ENCODE measurements around the gene RMC1. TPM values are rescaled to one million over a fixed set of nuclear protein-coding genes. Genes with fewer than 3 reads are reported as not detected.

The RMC1 gene
- total RNA-seq, 1 donor from 2014 or later, result 28.3 TPM

DNA sequence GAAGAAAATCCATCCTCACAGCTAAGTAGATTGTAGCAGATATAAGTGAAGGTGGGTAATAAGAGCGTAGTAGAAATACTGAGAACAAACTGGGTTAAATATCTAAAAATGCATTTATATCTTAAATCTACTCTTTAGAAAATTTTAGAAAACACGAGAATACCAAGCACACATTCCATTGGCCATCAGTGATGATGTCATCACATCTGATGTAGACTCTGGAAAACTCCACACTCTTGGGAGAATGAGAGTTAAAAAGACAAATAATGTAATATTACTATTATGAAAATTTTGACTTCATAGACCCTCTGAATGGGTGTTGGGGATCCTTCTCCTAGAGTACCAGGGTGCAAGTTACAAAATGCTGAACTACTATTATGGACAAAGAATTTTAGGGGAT, 46.5 kb upstream of the RMC1 start:
- Mint-ChIP-seq H3K4me1 (ENCODE audit: low read depth, unreplicated experiment) (peaks cover 34% of the 10 kb centered on the region), H3K27ac (ENCODE audit: unreplicated experiment) (no peak overlapping the region), H3K9me3 (ENCODE audit: unreplicated experiment) (no peaks in the 10 kb centered on the region), H3K4me3 (ENCODE audit: unreplicated experiment) (no peak overlapping the region), H3K36me3 (ENCODE audit: low read depth, unreplicated experiment) (peaks cover 11% of the 10 kb centered on the region), H3K27me3 (ENCODE audit: low read depth, unreplicated experiment) (no peaks in the 10 kb centered on the region)
- Histone ChIP-seq H3K9ac (ENCODE audit: low read length) (no peak overlapping the region), H3K27ac (ENCODE audit: low read depth, low read length) (no peak overlapping the region), H3K27me3 (ENCODE audit: insufficient read depth, low read length) (no peaks in the 10 kb centered on the region), H3K4me3 (ENCODE audit: insufficient read depth, low read depth, low read length) (no peak overlapping the region), H3K36me3 (ENCODE audit: insufficient read depth, low read length) (peaks cover 5% of the 10 kb centered on the region), H3K9me3 (ENCODE audit: insufficient read depth, low read depth, low read length) (no peaks in the 10 kb centered on the region), H2AFZ (ENCODE audit: low read depth, low read length) (no peak overlapping the region), H3K79me2 (ENCODE audit: insufficient read depth, low read length) (peaks cover 88% of the 10 kb centered on the region), H3K4me2 (ENCODE audit: low read length) (no peak overlapping the region), H3K4me1 (ENCODE audit: insufficient read depth, low read length) (peaks cover 11% of the 10 kb centered on the region), H4K20me1 (ENCODE audit: insufficient read depth, low read length) (peaks cover 78% of the 10 kb centered on the region)
- TF ChIP-seq, protein P1, sequence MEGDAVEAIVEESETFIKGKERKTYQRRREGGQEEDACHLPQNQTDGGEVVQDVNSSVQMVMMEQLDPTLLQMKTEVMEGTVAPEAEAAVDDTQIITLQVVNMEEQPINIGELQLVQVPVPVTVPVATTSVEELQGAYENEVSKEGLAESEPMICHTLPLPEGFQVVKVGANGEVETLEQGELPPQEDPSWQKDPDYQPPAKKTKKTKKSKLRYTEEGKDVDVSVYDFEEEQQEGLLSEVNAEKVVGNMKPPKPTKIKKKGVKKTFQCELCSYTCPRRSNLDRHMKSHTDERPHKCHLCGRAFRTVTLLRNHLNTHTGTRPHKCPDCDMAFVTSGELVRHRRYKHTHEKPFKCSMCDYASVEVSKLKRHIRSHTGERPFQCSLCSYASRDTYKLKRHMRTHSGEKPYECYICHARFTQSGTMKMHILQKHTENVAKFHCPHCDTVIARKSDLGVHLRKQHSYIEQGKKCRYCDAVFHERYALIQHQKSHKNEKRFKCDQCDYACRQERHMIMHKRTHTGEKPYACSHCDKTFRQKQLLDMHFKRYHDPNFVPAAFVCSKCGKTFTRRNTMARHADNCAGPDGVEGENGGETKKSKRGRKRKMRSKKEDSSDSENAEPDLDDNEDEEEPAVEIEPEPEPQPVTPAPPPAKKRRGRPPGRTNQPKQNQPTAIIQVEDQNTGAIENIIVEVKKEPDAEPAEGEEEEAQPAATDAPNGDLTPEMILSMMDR (IDR thresholded peaks at IDR 0.05; ENCODE audit: insufficient read depth, low read depth, low read length), result no peak
- no peak for TF ChIP-seq EZH2 (IDR thresholded peaks at IDR 0.05; ENCODE audit: insufficient read depth, low read length)
- FAIRE-seq, result no peak
- DNase-seq (ENCODE audit: low read depth), result no peak

- no peaks in the 10 kb centered on the region for H3K9me3 ChIP-seq (ENCODE audit: insufficient read depth, low read depth, low read length)
- Mint-ChIP-seq H3K9me3 (ENCODE audit: unreplicated experiment) (no peaks in the 10 kb centered on the region), H3K4me3 (ENCODE audit: unreplicated experiment) (no peak overlapping the region), H3K27ac (ENCODE audit: unreplicated experiment) (peak overlapping the region; percentile 44), H3K27me3 (ENCODE audit: low read depth, unreplicated experiment) (no peaks in the 10 kb centered on the region), H3K36me3 (ENCODE audit: low read depth, unreplicated experiment) (peaks cover 15% of the 10 kb centered on the region), H3K4me1 (ENCODE audit: low read depth, unreplicated experiment) (peaks cover 32% of the 10 kb centered on the region)
- H3K27ac ChIP-seq (ENCODE audit: low read depth, low read length), result no peak overlapping the region
- FAIRE-seq (no peak), DNase-seq (ENCODE audit: low read depth) (no peak)
- H4K20me1 ChIP-seq (ENCODE audit: insufficient read depth, low read length), result peaks cover 95% of the 10 kb centered on the region
- no peak overlapping the region for H2AFZ ChIP-seq (ENCODE audit: low read depth, low read length)
- no peak for TF ChIP-seq EZH2 (IDR thresholded peaks at IDR 0.05; ENCODE audit: insufficient read depth, low read length)
- no peak overlapping the region for H3K9ac ChIP-seq (ENCODE audit: low read length)
- peaks cover 17% of the 10 kb centered on the region for H3K36me3 ChIP-seq (ENCODE audit: insufficient read depth, low read length)
- H3K27me3 ChIP-seq (ENCODE audit: insufficient read depth, low read length), result no peaks in the 10 kb centered on the region
- peaks cover 6% of the 10 kb centered on the region for H3K4me1 ChIP-seq (ENCODE audit: insufficient read depth, low read length)
- H3K79me2 ChIP-seq (ENCODE audit: insufficient read depth, low read length), result peaks cover 95% of the 10 kb centered on the region
- H3K4me2 ChIP-seq (ENCODE audit: low read length), result no peak overlapping the region
- H3K4me3 ChIP-seq (ENCODE audit: insufficient read depth, low read depth, low read length), result no peak overlapping the region
Measured at GRCh38 chr18:23458830-23459529, 44.3 kb upstream of the RMC1 start.

DNA sequence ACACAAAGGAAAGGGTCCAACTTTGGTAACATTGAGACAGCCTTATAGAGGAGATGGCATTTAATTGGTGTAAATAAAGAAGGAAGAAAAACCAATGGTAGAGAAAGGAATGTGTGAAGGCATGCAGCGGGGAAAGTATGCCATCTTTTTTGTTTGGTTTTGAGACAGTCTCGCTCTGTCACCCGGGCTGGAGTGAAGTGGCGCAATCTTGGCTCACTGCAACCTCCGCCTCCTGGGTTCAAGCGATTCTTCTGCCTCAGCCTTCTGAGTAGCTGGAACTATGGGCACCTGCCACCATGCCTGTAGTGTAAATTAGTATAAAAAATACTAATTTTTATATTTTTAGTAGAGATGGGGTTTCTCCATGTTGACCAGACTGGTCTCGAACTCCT, 43.8 kb upstream of the RMC1 start:
- peaks cover 6% of the 10 kb centered on the region for H3K4me1 ChIP-seq (ENCODE audit: insufficient read depth, low read length)
- no peak for TF ChIP-seq EZH2 (IDR thresholded peaks at IDR 0.05; ENCODE audit: insufficient read depth, low read length)
- H3K9me3 ChIP-seq (ENCODE audit: insufficient read depth, low read depth, low read length), result no peaks in the 10 kb centered on the region
- no peak overlapping the region for H2AFZ ChIP-seq (ENCODE audit: low read depth, low read length)
- no peak overlapping the region for H3K4me3 ChIP-seq (ENCODE audit: insufficient read depth, low read depth, low read length)
- DNase-seq (ENCODE audit: low read depth), result no peak
- no peak for FAIRE-seq
- H3K27ac ChIP-seq (ENCODE audit: low read depth, low read length), result no peak overlapping the region
- no peaks in the 10 kb centered on the region for H3K27me3 ChIP-seq (ENCODE audit: insufficient read depth, low read length)
- peaks cover 92% of the 10 kb centered on the region for H3K79me2 ChIP-seq (ENCODE audit: insufficient read depth, low read length)
- H3K4me1 Mint-ChIP-seq (ENCODE audit: low read depth, unreplicated experiment), result peaks cover 32% of the 10 kb centered on the region
- H3K27ac Mint-ChIP-seq (ENCODE audit: unreplicated experiment), result no peak overlapping the region
- H3K9me3 Mint-ChIP-seq (ENCODE audit: unreplicated experiment), result no peaks in the 10 kb centered on the region
- no peak overlapping the region for H3K4me2 ChIP-seq (ENCODE audit: low read length)
- H3K9ac ChIP-seq (ENCODE audit: low read length), result no peak overlapping the region
- H4K20me1 ChIP-seq (ENCODE audit: insufficient read depth, low read length), result peaks cover 91% of the 10 kb centered on the region
- no peak overlapping the region for H3K4me3 Mint-ChIP-seq (ENCODE audit: unreplicated experiment)
- peaks cover 11% of the 10 kb centered on the region for H3K36me3 Mint-ChIP-seq (ENCODE audit: low read depth, unreplicated experiment)
- peaks cover 23% of the 10 kb centered on the region for H3K36me3 ChIP-seq (ENCODE audit: insufficient read depth, low read length)
- no peaks in the 10 kb centered on the region for H3K27me3 Mint-ChIP-seq (ENCODE audit: low read depth, unreplicated experiment)

All from astrocyte (in vitro differentiated cells and primary cell).